TTC549 (cell line): ENCODE results near the gene PPP6R3.

ENCODE experiments used
- FAIRE-seq: peaks from 2 replicates; lab custom pipeline; 2012; peaks lifted over from hg19 to GRCh38; lab: Jason Lieb, UNC

PPP6R3 gene, protein sequence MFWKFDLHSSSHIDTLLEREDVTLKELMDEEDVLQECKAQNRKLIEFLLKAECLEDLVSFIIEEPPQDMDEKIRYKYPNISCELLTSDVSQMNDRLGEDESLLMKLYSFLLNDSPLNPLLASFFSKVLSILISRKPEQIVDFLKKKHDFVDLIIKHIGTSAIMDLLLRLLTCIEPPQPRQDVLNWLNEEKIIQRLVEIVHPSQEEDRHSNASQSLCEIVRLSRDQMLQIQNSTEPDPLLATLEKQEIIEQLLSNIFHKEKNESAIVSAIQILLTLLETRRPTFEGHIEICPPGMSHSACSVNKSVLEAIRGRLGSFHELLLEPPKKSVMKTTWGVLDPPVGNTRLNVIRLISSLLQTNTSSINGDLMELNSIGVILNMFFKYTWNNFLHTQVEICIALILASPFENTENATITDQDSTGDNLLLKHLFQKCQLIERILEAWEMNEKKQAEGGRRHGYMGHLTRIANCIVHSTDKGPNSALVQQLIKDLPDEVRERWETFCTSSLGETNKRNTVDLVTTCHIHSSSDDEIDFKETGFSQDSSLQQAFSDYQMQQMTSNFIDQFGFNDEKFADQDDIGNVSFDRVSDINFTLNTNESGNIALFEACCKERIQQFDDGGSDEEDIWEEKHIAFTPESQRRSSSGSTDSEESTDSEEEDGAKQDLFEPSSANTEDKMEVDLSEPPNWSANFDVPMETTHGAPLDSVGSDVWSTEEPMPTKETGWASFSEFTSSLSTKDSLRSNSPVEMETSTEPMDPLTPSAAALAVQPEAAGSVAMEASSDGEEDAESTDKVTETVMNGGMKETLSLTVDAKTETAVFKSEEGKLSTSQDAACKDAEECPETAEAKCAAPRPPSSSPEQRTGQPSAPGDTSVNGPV

DNA sequence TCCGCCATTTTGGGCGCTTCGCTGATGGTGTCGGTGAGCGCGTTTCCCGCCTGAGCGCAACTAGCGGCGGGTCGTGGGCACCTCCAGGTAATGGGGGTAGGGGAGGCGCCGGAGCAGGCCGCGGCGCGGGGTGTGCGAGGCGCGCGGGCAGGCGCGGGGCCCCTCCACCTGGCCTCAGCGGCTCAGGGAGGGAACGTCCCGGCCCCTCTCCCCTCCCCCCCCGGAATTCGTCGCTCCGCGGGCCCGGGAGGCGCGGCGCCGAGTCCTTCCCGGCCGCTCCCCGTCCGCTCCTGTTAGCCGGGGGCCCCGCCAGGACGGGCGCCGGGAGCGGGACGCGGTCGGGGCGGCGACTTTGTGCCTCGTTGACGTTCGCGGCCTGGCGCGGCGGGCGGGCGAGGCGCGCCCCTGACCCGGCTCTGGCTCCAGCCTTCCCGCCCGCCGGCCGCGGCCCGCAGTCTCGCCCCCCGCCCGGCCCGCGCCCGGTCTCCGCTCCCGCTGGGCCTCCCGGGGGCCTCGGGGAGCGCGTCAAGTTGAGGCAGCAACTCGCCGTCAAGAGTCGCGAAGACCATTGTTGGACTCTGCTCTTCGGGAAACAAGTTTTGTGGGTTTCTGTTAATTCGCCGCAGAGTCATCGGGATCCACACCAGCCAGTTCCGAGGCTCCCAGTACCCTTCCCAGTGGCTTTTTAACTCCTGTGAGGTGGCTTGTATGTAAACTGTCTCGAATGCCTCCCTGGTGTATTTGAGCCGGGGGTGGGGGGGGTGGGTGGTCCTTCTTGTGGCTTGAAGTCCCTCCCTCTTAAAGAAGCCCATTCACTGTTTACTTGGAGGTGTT lies at the start of gene PPP6R3:
PPP6R3 (plus strand) TSS at position 12 of the 834 bp plus-strand sequence. CDS start 76,913 bp downstream, outside the sequence.
- FAIRE-seq, result no peak

DNA sequence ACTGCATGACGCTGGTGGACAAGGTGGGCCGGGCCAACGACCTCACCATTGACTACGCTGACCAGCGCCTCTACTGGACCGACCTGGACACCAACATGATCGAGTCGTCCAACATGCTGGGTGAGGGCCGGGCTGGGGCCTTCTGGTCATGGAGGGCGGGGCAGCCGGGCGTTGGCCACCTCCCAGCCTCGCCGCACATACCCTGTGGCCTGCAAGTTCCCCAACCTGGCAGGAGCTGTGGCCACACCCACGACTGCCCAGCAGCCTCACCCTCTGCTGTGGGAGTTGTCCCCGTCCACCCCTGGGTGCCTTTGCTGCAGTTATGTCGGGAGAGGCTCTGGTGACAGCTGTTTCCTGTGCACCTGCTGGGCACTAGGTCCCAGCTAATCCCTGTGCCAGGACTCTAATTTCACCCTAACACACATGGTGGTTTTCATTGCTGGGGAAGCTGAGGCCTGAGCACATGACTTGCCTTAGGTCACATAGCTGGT lies 49.0 kb upstream of the PPP6R3 start:
- FAIRE-seq, result no peak

DNA sequence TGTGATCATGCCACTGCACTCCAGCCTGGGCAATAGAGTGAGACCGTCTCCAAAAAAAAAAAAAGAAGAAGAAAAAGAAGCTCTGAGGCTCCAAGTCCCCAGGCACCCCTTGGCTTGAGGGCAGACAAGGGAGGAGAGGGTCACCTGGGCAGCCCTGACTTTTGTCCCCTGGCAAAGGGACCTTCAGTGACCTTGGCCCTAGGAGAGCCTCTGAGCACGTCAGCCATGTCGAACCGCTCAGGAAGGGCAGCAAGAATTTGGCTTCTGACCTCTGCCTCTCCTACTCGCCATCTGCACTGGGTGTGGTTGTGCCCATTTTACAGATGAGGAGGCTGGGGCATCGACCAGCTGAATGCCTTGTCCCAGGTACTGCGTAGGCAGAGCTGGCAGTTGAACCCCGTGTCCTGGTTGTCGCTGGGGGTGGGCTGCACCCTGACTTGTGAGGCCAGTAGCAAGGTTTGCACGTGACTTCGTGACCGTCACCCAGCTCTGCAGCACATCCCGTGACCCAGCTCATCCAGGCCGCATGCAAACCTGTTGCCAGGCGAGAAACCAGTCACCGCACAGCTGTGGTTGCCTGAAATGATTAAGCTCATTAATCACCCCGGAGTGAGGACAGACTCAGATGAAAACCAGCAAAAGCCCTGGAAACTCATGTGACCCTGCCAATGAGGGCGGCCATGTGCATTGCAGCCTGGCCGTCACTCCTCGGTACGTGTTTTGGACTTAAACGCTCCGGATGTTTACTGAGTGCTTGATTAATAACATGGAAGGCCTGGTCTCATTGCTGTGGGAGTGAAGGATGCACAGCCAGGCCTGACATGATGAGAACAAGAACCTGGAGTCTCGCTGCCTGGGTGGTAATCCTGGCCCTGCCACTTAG lies 47.7 kb upstream of the PPP6R3 start:
- no peak for FAIRE-seq

DNA sequence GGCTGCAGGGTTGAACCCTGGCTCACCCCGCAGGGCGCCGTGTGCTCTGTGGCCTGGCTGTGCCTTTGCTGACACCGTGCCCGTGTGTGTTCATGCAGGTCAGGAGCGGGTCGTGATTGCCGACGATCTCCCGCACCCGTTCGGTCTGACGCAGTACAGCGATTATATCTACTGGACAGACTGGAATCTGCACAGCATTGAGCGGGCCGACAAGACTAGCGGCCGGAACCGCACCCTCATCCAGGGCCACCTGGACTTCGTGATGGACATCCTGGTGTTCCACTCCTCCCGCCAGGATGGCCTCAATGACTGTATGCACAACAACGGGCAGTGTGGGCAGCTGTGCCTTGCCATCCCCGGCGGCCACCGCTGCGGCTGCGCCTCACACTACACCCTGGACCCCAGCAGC lies 47.0 kb upstream of the PPP6R3 start:
- FAIRE-seq, result no peak

DNA sequence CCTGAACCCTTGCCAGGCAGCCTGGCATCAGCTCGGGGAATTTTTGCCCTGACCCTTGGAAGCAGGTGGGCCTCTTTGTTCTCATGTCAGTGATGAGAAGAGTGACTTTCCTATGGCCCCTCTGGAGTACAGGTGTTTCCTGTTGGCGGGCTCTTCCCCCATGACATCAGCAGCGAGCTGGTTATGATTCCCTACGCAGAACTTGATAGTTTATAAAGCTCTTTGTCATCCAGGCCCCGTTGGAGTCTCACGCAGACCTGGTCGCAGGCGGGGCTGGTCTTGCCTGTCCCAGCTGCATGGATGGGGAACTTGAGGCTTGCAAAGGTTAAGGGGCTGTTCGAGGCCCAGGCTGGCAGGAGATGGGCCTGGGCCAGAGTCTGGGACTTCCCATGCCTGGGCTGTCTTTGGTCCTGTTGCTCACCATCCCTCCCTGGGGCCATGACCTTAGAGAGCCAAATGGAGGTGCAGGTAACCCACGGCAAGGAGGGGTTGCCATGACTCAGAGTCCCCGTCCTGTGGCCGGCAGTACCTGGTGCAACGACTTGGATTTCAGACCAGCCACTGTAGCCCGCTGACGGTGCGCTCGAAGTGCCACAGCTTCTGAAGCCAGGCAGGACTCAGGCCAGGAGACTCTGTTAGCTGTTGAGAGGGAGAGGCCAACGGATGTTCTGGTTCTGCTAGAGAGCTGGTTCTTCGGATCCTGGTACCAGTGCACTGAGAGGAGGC lies 45.9 kb upstream of the PPP6R3 start:
- FAIRE-seq, result no peak

DNA sequence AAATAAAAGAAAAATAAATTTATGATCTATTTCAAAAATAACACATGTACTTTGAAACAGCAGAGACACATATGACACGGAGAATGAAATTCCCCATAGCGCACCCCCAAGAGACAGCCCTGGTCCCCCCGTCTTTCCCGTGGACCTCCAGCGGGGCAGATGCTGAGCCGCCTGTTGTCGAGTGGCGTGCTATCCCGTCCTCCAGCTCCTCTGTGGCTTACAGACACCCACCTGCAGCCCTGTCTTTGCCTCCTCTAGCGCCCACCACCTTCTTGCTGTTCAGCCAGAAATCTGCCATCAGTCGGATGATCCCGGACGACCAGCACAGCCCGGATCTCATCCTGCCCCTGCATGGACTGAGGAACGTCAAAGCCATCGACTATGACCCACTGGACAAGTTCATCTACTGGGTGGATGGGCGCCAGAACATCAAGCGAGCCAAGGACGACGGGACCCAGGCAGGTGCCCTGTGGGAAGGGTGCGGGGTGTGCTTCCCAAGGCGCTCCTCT lies 44.4 kb upstream of the PPP6R3 start:
- FAIRE-seq, result no peak

DNA sequence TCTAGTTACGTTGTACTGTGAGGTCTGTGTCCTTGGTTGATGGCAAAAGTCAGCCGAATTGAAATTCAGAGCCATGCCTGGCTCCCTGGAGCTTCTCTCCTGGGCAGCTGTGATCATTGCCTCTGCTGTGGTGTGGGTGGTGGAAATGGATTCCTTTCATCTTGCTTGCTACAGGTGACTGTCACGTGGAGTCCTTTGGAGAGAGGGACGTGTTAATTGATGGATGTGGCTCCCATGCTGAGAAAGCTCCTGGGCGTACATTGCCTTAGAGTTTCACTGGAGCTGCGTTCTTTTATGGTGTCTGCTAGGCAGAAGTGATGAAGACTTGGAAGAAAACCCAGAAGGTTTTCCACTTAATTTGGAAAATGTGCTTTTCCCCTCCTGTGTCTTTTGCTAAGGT lies 41.9 kb upstream of the PPP6R3 start:
- no peak for FAIRE-seq

DNA sequence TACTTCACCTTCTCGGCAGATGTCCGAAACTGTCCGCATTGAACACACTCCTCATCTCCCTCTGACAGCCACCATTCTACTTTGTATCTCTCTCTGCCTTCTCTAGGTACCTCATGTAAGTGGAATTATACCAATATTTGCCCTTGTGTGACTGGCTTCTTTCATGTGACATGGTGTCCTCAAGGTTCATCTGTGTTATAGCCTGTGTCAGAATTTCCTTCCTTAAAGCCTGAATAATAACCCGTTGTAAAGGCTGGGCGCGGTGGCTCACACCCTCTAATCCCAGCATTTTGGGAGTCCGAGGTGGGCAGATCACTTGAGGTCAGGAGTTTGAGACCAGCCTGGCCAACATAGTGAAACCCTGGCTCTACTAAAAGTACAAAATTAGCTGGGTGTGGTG lies 40.4 kb upstream of the PPP6R3 start:
- no peak for FAIRE-seq

DNA sequence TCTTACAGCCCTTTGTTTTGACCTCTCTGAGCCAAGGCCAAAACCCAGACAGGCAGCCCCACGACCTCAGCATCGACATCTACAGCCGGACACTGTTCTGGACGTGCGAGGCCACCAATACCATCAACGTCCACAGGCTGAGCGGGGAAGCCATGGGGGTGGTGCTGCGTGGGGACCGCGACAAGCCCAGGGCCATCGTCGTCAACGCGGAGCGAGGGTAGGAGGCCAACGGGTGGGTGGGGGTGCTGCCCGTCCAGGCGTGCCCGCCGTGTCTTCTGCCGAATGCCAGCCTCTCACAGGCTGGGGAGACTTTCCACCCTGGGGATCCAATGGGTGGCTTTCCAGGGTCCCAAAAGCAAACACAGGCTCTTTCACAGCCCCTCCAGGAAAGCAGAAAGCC lies 37.1 kb upstream of the PPP6R3 start:
- FAIRE-seq, result no peak

DNA sequence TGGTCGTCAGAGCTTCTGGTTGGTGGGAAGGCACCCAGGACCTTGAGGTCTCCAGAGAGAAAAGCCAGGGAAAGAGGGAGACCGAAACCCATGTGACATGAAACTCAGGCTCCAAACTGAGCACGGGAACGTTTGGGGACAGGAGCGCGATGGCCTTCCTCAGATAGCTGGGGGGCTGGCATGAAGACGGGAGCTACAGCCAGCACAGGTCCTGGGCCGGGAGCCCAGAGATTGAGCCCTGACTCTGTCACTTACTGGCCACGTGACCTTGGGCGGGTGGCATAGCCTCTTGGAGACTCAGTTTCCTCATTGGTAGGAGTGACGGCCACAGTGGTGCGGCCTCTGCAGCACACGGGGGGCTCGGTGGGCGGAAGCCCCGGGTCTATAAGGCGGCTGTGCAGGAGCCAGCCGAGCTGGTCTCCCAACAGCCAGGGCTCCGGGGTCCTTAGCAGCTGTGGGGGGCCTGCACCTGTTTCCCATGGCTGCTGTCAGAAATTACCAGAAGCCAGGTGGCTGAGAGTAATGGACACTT lies 36.4 kb upstream of the PPP6R3 start:
- FAIRE-seq, result no peak

DNA sequence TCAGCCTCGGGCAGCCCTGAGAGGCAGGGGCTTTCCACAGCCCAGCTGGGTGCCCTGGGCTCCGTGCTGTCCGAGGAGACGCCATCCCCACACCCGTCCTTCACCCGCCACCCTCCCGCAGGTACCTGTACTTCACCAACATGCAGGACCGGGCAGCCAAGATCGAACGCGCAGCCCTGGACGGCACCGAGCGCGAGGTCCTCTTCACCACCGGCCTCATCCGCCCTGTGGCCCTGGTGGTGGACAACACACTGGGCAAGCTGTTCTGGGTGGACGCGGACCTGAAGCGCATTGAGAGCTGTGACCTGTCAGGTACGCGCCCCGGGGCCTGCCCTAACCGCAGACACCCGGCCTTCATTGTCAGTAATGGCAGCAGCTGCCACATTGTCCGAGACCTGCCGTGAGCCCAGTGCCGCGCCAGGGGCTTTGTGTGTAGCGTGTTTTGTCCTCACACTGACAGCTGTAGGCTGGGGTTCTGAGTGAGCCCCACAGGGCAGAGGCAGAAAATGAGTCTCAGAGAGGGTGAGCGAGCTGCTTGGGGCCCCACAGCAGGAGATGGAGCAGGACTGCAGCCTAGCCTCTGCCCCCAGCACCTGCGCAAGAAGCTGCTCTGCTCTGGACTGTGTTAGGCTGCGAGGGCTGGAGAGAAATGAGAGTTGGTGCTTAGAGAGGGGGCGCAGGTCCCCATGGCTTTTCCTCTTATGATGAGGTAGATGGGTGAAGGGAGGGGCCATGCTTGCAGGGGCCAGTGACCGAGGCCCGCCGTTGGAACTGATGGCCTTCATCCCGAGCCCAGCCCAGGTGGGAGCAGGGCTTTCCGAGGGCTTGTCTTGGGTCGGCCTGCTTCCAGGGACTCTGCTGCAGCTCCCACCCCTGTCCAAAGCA lies 35.3 kb upstream of the PPP6R3 start:
- no peak for FAIRE-seq

DNA sequence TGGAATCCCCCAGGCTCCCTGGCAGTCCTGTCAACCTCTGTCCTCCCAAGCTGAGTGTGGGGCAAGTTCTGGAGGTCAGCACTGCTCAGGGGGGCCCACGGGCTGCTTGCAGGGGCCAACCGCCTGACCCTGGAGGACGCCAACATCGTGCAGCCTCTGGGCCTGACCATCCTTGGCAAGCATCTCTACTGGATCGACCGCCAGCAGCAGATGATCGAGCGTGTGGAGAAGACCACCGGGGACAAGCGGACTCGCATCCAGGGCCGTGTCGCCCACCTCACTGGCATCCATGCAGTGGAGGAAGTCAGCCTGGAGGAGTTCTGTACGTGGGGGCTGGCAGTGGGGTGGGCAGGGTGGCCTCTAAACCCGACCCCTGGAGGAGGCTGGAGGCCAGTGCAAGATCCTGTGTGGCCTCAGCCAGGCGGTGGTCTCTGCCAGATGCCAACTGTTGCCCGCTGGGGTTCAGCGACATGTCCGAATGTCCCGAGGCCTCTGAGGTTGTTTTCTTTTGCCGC lies 34.6 kb upstream of the PPP6R3 start:
- no peak for FAIRE-seq

DNA sequence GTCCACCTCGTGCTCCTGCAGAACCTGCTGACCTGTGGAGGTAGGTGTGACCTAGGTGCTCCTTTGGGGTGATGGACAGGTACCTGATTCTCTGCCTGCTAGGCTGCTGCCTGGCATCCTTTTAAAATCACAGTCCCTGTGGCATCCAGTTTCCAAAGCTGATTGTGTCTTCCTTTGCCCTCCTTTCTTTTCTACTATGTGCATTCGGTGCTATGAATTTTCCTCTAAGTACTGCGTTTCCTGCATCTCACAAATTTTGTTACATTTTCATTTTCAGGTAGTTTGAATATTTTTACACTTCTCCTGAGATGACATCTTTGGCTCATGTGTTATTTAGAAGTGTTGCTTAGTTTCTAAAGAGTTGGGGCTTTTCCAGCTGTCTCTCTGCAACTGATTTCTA lies 30.9 kb upstream of the PPP6R3 start:
- no peak for FAIRE-seq

DNA sequence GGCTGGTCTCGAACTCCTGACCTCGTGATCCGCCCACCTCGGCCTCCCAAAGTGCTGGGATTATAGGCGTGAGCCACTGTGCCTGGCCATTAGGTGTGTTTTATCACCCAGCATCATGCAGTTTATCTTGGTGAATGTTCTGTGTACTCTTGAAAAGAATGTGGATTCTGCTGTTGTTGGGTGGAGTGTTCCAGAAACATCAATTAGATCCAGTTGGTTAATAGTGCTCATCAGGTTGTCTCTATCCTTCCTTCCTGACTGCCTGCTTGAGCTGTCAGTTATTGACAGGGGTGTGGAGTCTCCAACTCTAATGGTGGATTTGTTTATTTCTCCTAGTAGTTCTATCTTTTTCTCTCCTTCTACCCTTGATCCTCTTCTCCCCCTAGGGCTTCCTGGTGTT lies 30.2 kb upstream of the PPP6R3 start:
- no peak for FAIRE-seq

DNA sequence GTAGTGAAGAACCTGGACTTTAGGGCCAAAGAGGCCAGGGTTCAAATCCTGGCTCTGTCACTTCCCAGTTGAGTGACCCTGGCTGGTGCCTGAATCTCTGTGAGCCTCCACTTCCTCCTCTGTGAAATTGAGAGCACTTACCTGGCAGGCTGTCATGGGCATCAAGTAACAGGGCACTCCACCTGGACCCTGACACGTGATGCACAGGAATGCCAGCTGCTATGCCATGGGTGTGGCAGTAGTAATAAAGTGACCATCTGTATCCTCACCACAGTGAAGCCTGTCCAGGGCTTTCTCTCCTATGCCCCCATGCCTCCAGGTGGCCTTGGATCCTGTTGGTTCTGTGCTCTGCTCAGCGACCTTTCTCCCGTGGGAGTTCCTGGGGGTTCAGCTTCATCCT lies 29.8 kb upstream of the PPP6R3 start:
- no peak for FAIRE-seq

DNA sequence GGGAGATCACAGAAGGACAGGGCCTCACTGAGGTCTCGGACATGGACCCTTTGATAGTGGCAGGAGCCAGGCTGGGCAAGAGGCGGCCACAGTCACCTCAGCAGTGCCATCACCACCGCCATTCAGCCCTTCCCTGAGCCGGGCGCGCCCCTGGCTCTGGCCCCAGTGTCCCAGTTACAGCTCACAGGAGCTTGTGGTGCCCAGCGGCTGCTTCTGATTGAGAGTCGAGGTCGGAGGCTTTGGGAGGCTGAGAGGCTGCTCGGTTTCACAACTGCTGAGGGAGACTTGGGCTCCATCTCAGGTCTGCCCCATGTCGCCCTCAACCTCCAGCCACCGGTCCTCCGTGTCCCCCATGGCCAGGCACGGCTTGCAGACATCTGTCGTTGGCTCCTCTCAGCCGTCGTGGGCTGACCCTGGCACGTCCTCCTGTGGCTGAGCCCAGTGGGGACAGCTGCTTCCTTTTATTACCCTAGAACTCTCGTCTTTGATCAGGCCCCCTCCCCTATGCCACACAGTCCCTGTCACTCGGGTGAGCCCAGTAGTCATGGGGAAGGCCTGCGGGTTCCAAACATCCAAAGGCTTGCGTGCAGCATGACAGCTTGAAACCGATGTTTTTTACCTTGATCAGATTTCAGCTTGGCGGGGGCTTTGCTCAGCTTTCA lies 28.4 kb upstream of the PPP6R3 start:
- FAIRE-seq, result no peak

DNA sequence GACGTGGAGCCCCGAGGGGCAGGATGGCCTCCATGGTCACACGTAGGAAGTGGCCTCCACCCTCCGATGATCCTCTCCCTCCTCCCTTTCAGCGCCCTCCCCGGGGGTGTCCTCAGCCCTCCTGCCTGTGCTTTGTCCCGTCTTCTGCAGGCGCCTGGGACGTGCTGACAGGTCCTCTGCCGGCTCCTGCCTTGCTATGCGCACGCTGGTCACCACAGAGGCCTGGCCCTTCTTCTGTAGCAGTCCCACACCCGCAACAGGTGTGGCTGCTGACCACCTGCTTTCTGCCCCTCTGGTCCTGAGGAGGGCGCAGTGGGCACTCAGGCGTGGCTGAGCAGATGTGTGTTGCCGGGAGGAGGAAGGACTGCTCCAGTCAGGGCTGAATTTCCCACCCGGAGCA lies 27.7 kb upstream of the PPP6R3 start:
- no peak for FAIRE-seq

DNA sequence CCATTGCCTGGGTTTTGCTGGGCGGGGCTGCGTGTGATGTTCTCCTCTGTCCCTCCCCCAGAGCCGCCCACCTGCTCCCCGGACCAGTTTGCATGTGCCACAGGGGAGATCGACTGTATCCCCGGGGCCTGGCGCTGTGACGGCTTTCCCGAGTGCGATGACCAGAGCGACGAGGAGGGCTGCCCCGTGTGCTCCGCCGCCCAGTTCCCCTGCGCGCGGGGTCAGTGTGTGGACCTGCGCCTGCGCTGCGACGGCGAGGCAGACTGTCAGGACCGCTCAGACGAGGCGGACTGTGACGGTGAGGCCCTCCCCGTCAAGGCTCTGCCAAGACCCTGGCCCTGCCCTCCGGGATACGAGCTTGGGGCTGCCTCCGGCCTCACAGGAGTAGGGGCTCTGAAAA lies 27.0 kb upstream of the PPP6R3 start:
- no peak for FAIRE-seq
